Keratinocyte (primary cell): ENCODE measurements around the gene EEF2. TPM values are rescaled to one million over a fixed set of nuclear protein-coding genes. Genes with fewer than 3 reads are reported as not detected.

ENCODE experiments used
- DNase-seq: peaks from one replicate; pipeline ENCODE4 v3.0.0-alpha.2; 2011; ENCODE audit warnings: low read depth, missing footprints, low spot score
- FAIRE-seq: peaks from 2 replicates; lab custom pipeline; 2011; peaks lifted over from hg19 to GRCh38; lab: Jason Lieb, UNC
- H2AFZ ChIP-seq: 2 replicates; pipeline ENCODE4 v1.6.0; 2012; ENCODE audit warnings: low read length, control low read depth, inconsistent platforms; ENCODE audit not compliant: control insufficient read depth
- H3K27ac ChIP-seq: 2 replicates; pipeline ENCODE4 v1.5.1; 2011; ENCODE audit warnings: low read length; ENCODE audit not compliant: control insufficient read depth, insufficient read depth
- H3K27me3 ChIP-seq: 3 replicates; pipeline ENCODE4 v1.6.0; 2011; ENCODE audit warnings: low read length; ENCODE audit not compliant: control insufficient read depth, insufficient read depth; ENCODE audit errors: extremely low read depth
- H3K36me3 ChIP-seq, 2 experiments: 2 replicates in 1 of 2; 3 replicates in 1 of 2; pipeline ENCODE4 v1.5.1; 2011; ENCODE audit warnings: low read length in 2 of 2, mild to moderate bottlenecking in 1 of 2; ENCODE audit not compliant: control insufficient read depth in 2 of 2, insufficient read depth in 2 of 2; ENCODE audit errors: extremely low read depth in 1 of 2
- H3K4me1 ChIP-seq: 3 replicates; pipeline ENCODE4 v1.5.1; 2011; ENCODE audit warnings: low read length; ENCODE audit not compliant: control insufficient read depth, insufficient read depth; ENCODE audit errors: extremely low read depth
- H3K4me2 ChIP-seq: 3 replicates; pipeline ENCODE4 v1.6.0; 2011; ENCODE audit warnings: low read depth, low read length; ENCODE audit not compliant: control insufficient read depth, insufficient read depth; ENCODE audit errors: extremely low read depth
- H3K4me3 ChIP-seq, 3 experiments: fragments of 200-600 bp in 1 of 3; sonication (generic) in 1 of 3; 2 replicates in 2 of 3; 3 replicates in 1 of 3; pipeline ENCODE4 v1.5.1; 2011 to 2016; ENCODE audit warnings: low read length in 3 of 3, mild to moderate bottlenecking in 3 of 3, control low read depth in 2 of 3, inconsistent platforms in 1 of 3, low read depth in 1 of 3, mixed read lengths in 1 of 3, mixed run types in 1 of 3, moderate library complexity in 1 of 3; ENCODE audit not compliant: control insufficient read depth in 2 of 3, insufficient read depth in 2 of 3; ENCODE audit errors: extremely low read depth in 1 of 3
- H3K79me2 ChIP-seq: 2 replicates; pipeline ENCODE4 v1.6.0; 2012; ENCODE audit warnings: low read length; ENCODE audit not compliant: control insufficient read depth, insufficient read depth
- H3K9ac ChIP-seq: 3 replicates; pipeline ENCODE4 v1.6.0; 2011; ENCODE audit warnings: low read length; ENCODE audit not compliant: control insufficient read depth, insufficient read depth; ENCODE audit errors: extremely low read depth
- H3K9me1 ChIP-seq: 3 replicates; pipeline ENCODE4 v1.6.0; 2011; ENCODE audit warnings: low read length; ENCODE audit not compliant: control insufficient read depth, insufficient read depth; ENCODE audit errors: extremely low read depth
- H3K9me3 ChIP-seq: 2 replicates; pipeline ENCODE4 v1.5.1; 2012; ENCODE audit warnings: low read depth, low read length; ENCODE audit not compliant: control insufficient read depth
- H4K20me1 ChIP-seq: 3 replicates; pipeline ENCODE4 v1.6.0; 2011; ENCODE audit warnings: low read length; ENCODE audit not compliant: control insufficient read depth, insufficient read depth; ENCODE audit errors: extremely low read depth
- EZH2 ChIP-seq: IDR thresholded peaks from one replicate; pipeline ENCODE4 v1.6.1; 2012; ENCODE audit warnings: inconsistent platforms, mild to moderate bottlenecking, low read length, moderate library complexity
- dilution Hi-C: fragments of 300-500 bp; cut with MboI; formaldehyde crosslinking; loops from one replicate; pipeline ENCODE4 v1.7.0; 2020; ENCODE audit warnings: low sequenced_read_pairs; ENCODE audit not compliant: extremely low pct_ligation_motif_present
- polyA plus RNA-seq, 5 experiments: library from polyadenylated mRNA; depleted of rRNA in 3 of 5; stranded (reverse) in 3 of 5; stranded (forward) in 1 of 5; unstranded in 1 of 5; fragments of >200 nt; gene quantifications; 1 replicate in 1 of 5; 2 replicates in 3 of 5; 3 replicates in 1 of 5; pipeline versions ENCODE4 v1.2.1 to v1.2.3, GENCODE V29; 2011 to 2012; ENCODE audit warnings: missing spikeins in 2 of 5, low read depth in 1 of 5, low replicate concordance in 1 of 5
- TF ChIP-seq, protein P1 (sequence below), 3 experiments: IDR thresholded peaks in 1 of 3; conservative IDR thresholded peaks in 1 of 3; optimal IDR thresholded peaks in 1 of 3; 2 replicates in 2 of 3; 3 replicates in 1 of 3; pipeline versions ENCODE3 to v1.5.1; 2011; ENCODE audit warnings: low read length in 3 of 3, mild to moderate bottlenecking in 3 of 3, moderate library complexity in 2 of 3, control low read depth in 1 of 3, inconsistent platforms in 1 of 3; ENCODE audit not compliant: insufficient read depth in 2 of 3; ENCODE audit errors: extremely low read depth in 1 of 3

The EEF2 gene
- polyA plus RNA-seq, 1 donor (not counting 4 experiments of a cell fraction or from before 2014, with no cell fraction given), result 1,193 TPM

- Histone ChIP-seq H3K27me3 (no peaks in the 10 kb centered on the region), H3K9ac (peak overlapping the region; percentile 10), H3K4me2 (no peak overlapping the region), H2AFZ (no peak overlapping the region), H3K4me3 (no peak overlapping the region), H4K20me1 (peaks cover 91% of the 10 kb centered on the region), H3K4me1 (peaks cover 20% of the 10 kb centered on the region), H3K9me1 (peaks cover 11% of the 10 kb centered on the region), H3K9me3 (no peaks in the 10 kb centered on the region), H3K36me3 (peaks cover 75 to 87% of the 10 kb centered on the region in 2 experiments), H3K79me2 (peaks cover 92% of the 10 kb centered on the region), H3K27ac (no peak overlapping the region)
- TF ChIP-seq, protein P1, sequence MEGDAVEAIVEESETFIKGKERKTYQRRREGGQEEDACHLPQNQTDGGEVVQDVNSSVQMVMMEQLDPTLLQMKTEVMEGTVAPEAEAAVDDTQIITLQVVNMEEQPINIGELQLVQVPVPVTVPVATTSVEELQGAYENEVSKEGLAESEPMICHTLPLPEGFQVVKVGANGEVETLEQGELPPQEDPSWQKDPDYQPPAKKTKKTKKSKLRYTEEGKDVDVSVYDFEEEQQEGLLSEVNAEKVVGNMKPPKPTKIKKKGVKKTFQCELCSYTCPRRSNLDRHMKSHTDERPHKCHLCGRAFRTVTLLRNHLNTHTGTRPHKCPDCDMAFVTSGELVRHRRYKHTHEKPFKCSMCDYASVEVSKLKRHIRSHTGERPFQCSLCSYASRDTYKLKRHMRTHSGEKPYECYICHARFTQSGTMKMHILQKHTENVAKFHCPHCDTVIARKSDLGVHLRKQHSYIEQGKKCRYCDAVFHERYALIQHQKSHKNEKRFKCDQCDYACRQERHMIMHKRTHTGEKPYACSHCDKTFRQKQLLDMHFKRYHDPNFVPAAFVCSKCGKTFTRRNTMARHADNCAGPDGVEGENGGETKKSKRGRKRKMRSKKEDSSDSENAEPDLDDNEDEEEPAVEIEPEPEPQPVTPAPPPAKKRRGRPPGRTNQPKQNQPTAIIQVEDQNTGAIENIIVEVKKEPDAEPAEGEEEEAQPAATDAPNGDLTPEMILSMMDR (optimal IDR thresholded peaks at IDR 0.05 in 1 of 3, IDR thresholded peaks at IDR 0.05 in 1 of 3, conservative IDR thresholded peaks at IDR 0.05 in 1 of 3; ENCODE audit: extremely low read depth in 1 of 3, insufficient read depth in 2 of 3, low read length in 3 of 3), result no peak
- TF ChIP-seq EZH2, result no peak
- FAIRE-seq (no peak), DNase-seq (peak; percentile 66)
- dilution Hi-C loops, result no loop called here
Observed at GRCh38 chr19:3980353-3981251, 4.7 kb downstream of the EEF2 start.

GRCh38 chr19:3979674-3980352 lies 5.5 kb downstream of the EEF2 start:
- H2AFZ ChIP-seq, result no peak overlapping the region
- no peaks in the 10 kb centered on the region for H3K27me3 ChIP-seq
- peaks cover 18% of the 10 kb centered on the region for H3K4me1 ChIP-seq
- H3K36me3 ChIP-seq, result peaks cover 80 to 90% of the 10 kb centered on the region in 2 experiments
- H3K27ac ChIP-seq, result no peak overlapping the region
- TF ChIP-seq, protein P1 (optimal IDR thresholded peaks at IDR 0.05 in 1 of 3, IDR thresholded peaks at IDR 0.05 in 1 of 3, conservative IDR thresholded peaks at IDR 0.05 in 1 of 3; ENCODE audit: extremely low read depth in 1 of 3, insufficient read depth in 2 of 3, low read length in 3 of 3), result no peak
- TF ChIP-seq EZH2, result no peak
- dilution Hi-C loops, result no loop called here
- H3K9me1 ChIP-seq, result peaks cover 11% of the 10 kb centered on the region
- H3K9me3 ChIP-seq, result no peaks in the 10 kb centered on the region
- DNase-seq, result peak; percentile 54
- H3K9ac ChIP-seq, result no peak overlapping the region
- peaks cover 98% of the 10 kb centered on the region for H4K20me1 ChIP-seq
- peaks cover 88% of the 10 kb centered on the region for H3K79me2 ChIP-seq
- FAIRE-seq, result no peak
- H3K4me3 ChIP-seq, result no peak overlapping the region
- H3K4me2 ChIP-seq, result no peak overlapping the region
